ENCODE results near the gene PYROXD2. TPM values are rescaled to one million over a fixed set of nuclear protein-coding genes. Genes with fewer than 3 reads are reported as not detected.

PYROXD2 gene
- total RNA-seq, 1 donor from 2014 or later: 5.5 TPM

- Mint-ChIP-seq H3K4me3 (ENCODE audit: unreplicated experiment) (no peak overlapping the region), H3K9me3 (ENCODE audit: unreplicated experiment) (no peaks in the 10 kb centered on the region), H3K4me1 (ENCODE audit: low read depth, unreplicated experiment) (peaks cover 10% of the 10 kb centered on the region), H3K36me3 (ENCODE audit: unreplicated experiment) (peaks cover 7% of the 10 kb centered on the region), H3K27ac (ENCODE audit: unreplicated experiment) (no peak overlapping the region), H3K27me3 (ENCODE audit: unreplicated experiment) (peaks cover 9% of the 10 kb centered on the region)
- DNase-seq: no peak
- no peak for TF ChIP-seq CTCF (IDR thresholded peaks at IDR 0.05; ENCODE audit: partially characterized antibody, unreplicated experiment)
Observed at GRCh38 chr10:98354491-98354890, 60.5 kb downstream of the PYROXD2 start.

- H3K36me3 Mint-ChIP-seq (ENCODE audit: unreplicated experiment): peaks cover 17% of the 10 kb centered on the region
- DNase-seq: no peak
- peaks cover 9% of the 10 kb centered on the region for H3K27me3 Mint-ChIP-seq (ENCODE audit: unreplicated experiment)
- H3K9me3 Mint-ChIP-seq (ENCODE audit: unreplicated experiment): no peaks in the 10 kb centered on the region
- no peak overlapping the region for H3K27ac Mint-ChIP-seq (ENCODE audit: unreplicated experiment)
- peaks cover 10% of the 10 kb centered on the region for H3K4me1 Mint-ChIP-seq (ENCODE audit: low read depth, unreplicated experiment)
- no peak for TF ChIP-seq CTCF (IDR thresholded peaks at IDR 0.05; ENCODE audit: partially characterized antibody, unreplicated experiment)
- H3K4me3 Mint-ChIP-seq (ENCODE audit: unreplicated experiment): no peak overlapping the region
Observed at GRCh38 chr10:98353170-98353569, 61.8 kb downstream of the PYROXD2 start.

GRCh38 chr10:98351831-98352402 is 63.1 kb downstream of the PYROXD2 start:
- Mint-ChIP-seq H3K27ac (ENCODE audit: unreplicated experiment) (no peak overlapping the region), H3K4me1 (ENCODE audit: low read depth, unreplicated experiment) (peaks cover 3% of the 10 kb centered on the region), H3K9me3 (ENCODE audit: unreplicated experiment) (peaks cover 2% of the 10 kb centered on the region), H3K4me3 (ENCODE audit: unreplicated experiment) (no peak overlapping the region), H3K27me3 (ENCODE audit: unreplicated experiment) (peaks cover 11% of the 10 kb centered on the region), H3K36me3 (ENCODE audit: unreplicated experiment) (peaks cover 27% of the 10 kb centered on the region)
- no peak for DNase-seq
- TF ChIP-seq CTCF (IDR thresholded peaks at IDR 0.05; ENCODE audit: partially characterized antibody, unreplicated experiment): no peak

GRCh38 chr10:98349508-98349922 is 65.5 kb downstream of the PYROXD2 start:
- DNase-seq: no peak
- no peak overlapping the region for H3K27ac Mint-ChIP-seq (ENCODE audit: unreplicated experiment)

More at GRCh38 chr10:98349508-98349922, 65.5 kb downstream of the PYROXD2 start:
- peaks cover 37% of the 10 kb centered on the region for H3K36me3 Mint-ChIP-seq (ENCODE audit: unreplicated experiment)
- no peak for TF ChIP-seq CTCF (IDR thresholded peaks at IDR 0.05; ENCODE audit: partially characterized antibody, unreplicated experiment)
- peaks cover 9% of the 10 kb centered on the region for H3K27me3 Mint-ChIP-seq (ENCODE audit: unreplicated experiment)
- peaks cover 6% of the 10 kb centered on the region for H3K9me3 Mint-ChIP-seq (ENCODE audit: unreplicated experiment)
- no peaks in the 10 kb centered on the region for H3K4me1 Mint-ChIP-seq (ENCODE audit: low read depth, unreplicated experiment)
- no peak overlapping the region for H3K4me3 Mint-ChIP-seq (ENCODE audit: unreplicated experiment)

Data from glutamatergic neuron (in vitro differentiated cells).